Activated CD4-positive, alpha-beta T cell treated with anti-CD3 and anti-CD28 coated beads for 48 hours (primary cell): Measurements from ENCODE around the gene LTA4H.

Experiments used
- DNase-seq: peaks from one replicate; pipeline ENCODE4 v3.0.0-alpha.2; 2020

The LTA4H gene

DNA sequence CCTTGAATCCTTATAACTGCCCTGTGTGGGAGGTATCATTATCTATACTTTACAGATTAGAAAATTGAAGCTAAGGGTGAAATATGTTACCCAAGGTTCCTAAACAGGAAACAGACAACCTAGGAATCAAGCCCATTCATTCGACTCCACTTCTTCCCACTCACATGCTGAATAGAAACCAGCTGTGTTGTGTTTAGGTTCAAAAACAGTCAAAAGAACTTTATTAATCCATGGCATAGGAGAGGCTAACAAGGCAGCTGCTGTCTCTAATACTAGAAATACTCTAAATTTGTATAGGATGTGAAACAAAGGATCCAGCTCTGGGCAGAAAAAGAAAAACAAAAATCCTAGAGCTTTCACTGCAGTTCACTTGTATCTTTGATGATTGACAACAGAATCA is 82.4 kb downstream of the LTA4H start:
- DNase-seq = no peak

DNA sequence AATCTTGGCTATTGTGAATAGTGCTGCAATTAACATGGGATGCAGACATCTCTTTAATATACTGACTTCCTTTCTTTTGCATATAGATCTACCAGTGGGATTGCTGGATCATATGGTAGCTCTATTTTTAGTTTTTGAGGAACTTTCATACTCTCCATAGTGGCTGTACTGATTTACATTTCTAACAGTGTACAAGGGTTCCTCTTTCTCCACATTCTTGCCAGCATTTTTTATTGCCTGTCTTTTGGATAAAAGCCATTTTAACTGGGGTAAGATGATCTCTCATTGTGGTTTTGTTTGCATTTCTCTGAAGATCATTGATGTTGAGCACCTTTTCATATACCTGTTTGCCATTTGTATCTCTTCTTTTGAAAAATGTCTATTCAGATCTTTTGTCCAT is 83.9 kb downstream of the LTA4H start:
- DNase-seq = no peak
